Dermis blood vessel endothelial cell (primary cell): ENCODE results near the gene PDZD11. TPM values are rescaled to one million over a fixed set of nuclear protein-coding genes. Genes with fewer than 3 reads are reported as not detected.
"Not testable (repeated sequence)": the region's sequence is repeated elsewhere in the genome, so short reads cannot be mapped to it uniquely, and the experiment has no call there.

Experiments used
- DNase-seq: peaks from one replicate; pipeline ENCODE4 v3.0.0; 2010
- total RNA-seq: library from RNA; depleted of rRNA; stranded (reverse); fragments of >200 nt; gene quantifications from 2 replicates; pipeline ENCODE4 v1.2.3, GENCODE V29; 2014

The PDZD11 gene
- total RNA-seq, 1 donor from 2014 or later: 43.2 TPM

DNA sequence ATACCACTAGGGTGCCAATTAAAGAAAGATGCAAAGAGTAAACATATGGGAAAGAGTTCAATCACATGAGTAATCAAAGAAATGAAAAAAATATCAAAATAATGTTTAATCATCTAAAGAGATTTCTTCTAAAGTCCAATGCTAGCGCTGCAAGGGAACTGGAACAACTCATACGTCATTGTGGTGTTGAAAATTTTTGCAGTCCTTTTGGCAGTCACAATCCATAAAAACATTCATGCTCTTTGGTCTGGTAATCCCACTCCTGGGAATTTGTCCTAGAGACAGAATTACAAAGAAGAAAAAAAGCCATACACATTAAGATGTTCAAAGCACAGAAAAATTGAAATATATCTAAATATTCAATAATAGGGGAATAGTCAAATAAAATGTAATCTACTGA lies 34.3 kb downstream of the PDZD11 start:
- no peak for DNase-seq

DNA sequence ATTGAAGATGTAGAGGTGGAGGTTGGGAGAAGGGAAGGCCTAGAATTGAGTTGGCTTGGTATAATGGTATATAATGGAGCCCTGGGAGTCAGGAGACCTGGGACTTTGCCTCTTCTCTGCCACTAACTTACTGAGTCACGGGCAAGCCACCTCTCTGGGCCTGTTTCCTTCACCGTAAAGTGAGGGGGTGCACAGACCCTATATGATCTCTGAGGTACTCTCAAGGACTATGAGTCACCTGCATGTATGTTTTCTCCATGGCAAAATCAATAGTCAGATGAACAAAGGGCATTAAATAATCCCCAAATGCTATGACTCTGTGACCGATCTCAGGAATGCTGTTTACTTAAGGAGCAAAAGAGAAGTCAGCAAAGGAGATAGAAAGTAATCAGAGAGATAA lies 34.8 kb downstream of the PDZD11 start:
- no peak for DNase-seq

DNA sequence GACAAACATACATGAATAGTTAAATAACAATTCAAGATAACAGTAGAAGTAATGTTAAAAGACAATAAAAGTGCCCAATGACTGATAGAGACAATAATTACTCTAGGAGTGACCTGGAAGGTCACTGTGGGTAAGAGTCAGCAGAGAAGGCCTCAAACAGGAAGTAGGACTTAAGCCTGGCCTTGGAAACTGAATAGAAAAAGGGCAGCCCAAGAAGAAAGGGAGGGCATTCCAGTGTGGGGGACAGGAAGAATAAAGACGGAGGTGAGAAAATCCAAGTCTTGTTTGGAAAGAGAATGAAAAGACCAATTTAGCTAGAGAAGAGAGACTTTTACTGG lies 35.7 kb downstream of the PDZD11 start:
- no peak for DNase-seq

DNA sequence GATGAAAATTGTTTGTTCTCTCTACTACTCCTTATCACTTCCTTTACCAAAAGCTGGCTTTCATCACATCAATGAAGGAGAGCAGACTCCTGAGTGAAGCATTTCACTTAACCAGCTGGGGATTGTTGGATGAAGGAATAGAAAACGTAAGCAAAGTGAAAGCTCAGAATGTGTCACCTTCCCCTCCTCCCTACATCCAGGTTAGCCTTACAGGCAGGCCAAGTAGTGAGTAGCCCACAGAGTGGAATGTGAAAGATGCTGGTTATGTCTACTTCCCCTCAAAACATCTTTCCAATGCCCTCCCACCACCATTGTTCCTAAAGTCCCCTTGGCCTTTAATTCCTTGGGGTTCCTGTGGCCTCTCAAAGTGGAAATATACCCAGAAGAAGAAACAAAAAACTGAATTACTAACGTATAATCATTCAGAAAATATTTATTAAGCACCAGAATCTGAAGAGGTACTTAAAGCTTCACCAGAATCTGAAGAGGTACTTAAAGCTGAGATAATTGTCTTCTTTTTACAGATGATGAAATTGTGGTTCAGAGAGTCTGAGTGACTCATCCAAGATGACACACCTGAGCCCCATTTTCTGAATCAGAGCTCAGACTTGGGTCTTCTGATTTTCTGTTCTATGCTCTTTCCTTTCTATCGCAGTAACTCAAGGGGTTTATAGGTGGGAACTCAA lies 36.2 kb downstream of the PDZD11 start:
- no peak for DNase-seq

DNA sequence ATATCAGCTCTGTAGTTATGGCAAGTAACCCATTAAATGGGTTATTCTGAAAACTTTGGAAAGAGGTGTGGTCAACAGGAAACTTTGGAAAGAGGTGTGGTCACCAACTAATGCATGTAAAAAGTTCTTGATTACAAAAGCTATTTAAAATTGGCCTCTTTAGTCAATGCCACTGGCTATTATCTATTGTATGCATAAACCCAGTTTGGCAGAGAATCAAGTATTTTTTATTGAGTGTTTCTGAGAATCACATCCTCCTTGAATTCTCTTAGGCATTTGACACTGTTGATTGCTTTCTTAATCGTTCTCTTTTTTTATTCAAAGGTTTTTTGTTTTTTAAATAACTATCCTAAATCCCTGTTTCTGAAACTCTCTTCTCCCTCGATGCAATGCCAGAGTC lies 37.2 kb downstream of the PDZD11 start:
- peak; percentile 0 for DNase-seq

DNA sequence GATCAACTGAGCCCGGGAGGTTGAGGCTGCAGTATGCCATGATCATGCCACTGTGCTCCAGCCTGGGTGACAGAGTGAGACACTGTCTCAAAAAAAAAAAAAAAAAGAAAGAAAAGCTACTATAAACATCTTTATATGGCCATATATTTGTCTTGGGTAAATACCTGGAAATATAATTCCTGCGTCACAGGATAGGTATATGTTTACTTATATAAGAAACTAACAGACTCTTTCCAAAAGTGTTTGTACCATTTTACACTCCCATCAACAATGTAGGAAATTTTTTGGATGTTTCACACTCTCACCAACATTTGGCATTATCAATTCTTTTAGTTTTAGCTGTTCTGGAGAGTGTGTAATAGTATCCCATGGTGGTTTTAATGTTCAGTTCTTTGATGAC lies 42.5 kb downstream of the PDZD11 start:
- DNase-seq: no peak

DNA sequence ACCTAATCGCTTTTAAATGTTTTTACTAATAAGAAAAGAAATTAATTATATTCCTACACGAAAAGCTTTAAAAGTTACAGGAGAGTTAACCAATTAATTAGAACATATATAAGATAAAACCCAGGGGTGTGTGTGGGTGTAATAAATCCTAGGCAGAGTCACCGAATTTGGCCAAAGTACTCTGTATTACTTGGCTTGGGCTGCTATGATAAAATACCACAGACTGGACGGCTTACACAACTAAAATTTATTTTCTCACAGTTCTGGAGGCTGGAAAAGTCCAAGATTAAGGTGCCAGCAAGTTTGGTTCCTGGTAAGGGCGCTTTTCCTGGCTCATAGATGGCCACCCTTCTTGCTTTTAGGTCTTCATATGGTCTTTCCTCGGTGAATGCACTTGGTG lies 44.8 kb downstream of the PDZD11 start:
- DNase-seq: no peak

DNA sequence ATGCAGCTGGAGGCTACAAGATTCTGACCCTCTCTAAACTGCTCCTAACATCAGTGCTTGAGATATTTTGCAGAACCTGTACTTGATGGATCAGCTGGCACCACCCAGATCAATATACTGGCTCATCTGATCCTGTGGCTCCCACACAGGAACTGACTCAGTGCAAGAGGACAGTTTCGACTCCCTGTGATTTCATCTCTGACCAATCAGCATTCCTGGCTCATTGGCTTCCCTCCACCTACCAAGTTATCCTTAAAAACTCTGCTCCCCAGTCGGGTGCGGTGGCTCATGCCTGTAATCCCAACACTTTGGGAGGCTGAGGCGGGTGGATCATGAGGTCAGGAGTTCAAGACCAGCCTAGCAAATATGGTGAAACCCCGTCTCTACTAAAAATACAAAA lies 46.1 kb downstream of the PDZD11 start:
- DNase-seq: not testable (repeated sequence)

DNA sequence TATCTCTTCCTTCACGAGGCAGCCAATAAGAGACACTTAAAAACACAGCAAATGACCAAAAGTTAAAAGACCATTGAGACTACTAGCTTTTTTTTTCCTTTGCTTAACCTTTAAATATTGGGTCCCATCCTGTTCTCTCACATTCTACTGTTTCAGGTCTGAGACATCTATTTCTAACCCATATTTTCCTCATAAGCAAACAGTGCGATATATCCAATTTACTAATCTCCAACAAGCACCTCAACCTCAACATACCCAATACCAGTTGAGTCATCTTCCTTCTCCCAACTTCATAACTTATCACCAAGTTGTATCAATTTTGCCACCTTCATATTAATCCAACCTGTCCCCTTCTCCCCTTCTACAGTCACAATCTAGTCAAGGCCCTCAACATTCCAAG lies 48.2 kb downstream of the PDZD11 start:
- DNase-seq: no peak

DNA sequence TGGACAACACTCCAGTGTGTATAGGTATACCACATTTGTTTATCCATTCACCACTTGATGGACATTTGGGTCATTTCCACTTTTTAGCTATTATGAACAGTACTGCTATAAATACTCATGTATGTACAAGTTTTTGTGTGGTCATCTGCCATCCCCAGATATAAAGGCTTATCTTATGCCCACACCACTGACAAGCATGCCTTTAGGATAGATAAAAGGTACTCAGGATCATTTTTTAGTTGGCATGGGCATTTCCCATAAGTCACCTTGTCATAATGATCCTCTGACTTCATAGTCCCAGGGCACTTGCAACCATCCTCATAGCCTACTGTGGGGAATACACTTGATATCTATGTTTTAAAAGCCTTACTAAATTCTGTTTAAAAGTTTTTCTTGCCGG lies 49.0 kb downstream of the PDZD11 start:
- no peak for DNase-seq

Other genes starting within 250 kb of the PDZD11 start
- 0.51 and 1.2 TPM in 2 replicates for gene AWAT2, start 240.0 kb downstream of the PDZD11 start, total RNA-seq
- not detected in 2 replicates for gene OTUD6A, start 227.5 kb downstream of the PDZD11 start, total RNA-seq
- gene IGBP1, start 156.5 kb downstream of the PDZD11 start, total RNA-seq: 69.9 and 111 TPM in 2 replicates
- gene DGAT2L6, start 112.4 kb downstream of the PDZD11 start, total RNA-seq: not detected in 2 replicates
- gene AWAT1, start 55.3 kb downstream of the PDZD11 start, total RNA-seq: not detected in 2 replicates
- gene P2RY4, start 29.7 kb downstream of the PDZD11 start, total RNA-seq: not detected in 2 replicates
- not detected in 2 replicates for gene ARR3, start 21.6 kb downstream of the PDZD11 start, total RNA-seq
- gene RAB41, start 7.8 kb downstream of the PDZD11 start, total RNA-seq: not detected in 2 replicates
- gene KIF4A, start 177 bp upstream of the PDZD11 start, total RNA-seq: 7.7 and 29.6 TPM in 2 replicates
- 0.17 TPM in 1 of 2 replicates, not detected in the other for gene GDPD2, start 133.4 kb upstream of the PDZD11 start, total RNA-seq
- 0.88 and 1.7 TPM in 2 replicates for gene DLG3, start 154.9 kb upstream of the PDZD11 start, total RNA-seq